H1 (cell line): ENCODE measurements around the gene TOMM40L. TPM values are rescaled to one million over a fixed set of nuclear protein-coding genes. Genes with fewer than 3 reads are reported as not detected.

ENCODE experiments used
- BCL11A ChIP-seq, 2 experiments: IDR thresholded peaks; one replicate each; pipeline ENCODE4 v1.6.1; 2011; ENCODE audit warnings: low read depth in 2 of 2, low read length in 2 of 2, mild to moderate bottlenecking in 2 of 2
- CBX8 ChIP-seq: fragments of 300-800, 300-1000 bp; sonication (generic); IDR thresholded peaks from 2 replicates; pipeline ENCODE4 v1.7.1; 2016; ENCODE audit warnings: low read depth, low read length, borderline replicate concordance
- CTBP2 ChIP-seq: IDR thresholded peaks from 2 replicates; pipeline ENCODE4 v1.7.0; 2011; ENCODE audit warnings: borderline replicate concordance, mild to moderate bottlenecking, moderate library complexity, mixed read lengths, low read length; ENCODE audit not compliant: insufficient read depth, insufficient read length
- CTCF ChIP-seq, 3 experiments: IDR thresholded peaks; 1 replicate in 2 of 3; 2 replicates in 1 of 3; pipeline versions ENCODE4 v1.5.1 to v1.6.1; 2011; ENCODE audit warnings: low read length in 3 of 3, mild to moderate bottlenecking in 3 of 3, inconsistent platforms in 2 of 3, low read depth in 1 of 3, moderate library complexity in 1 of 3; ENCODE audit not compliant: insufficient read depth in 1 of 3; ENCODE audit errors: control extremely low read depth in 1 of 3
- E2F6 ChIP-seq: IDR thresholded peaks from 2 replicates; pipeline ENCODE4 v1.6.1; 2012; ENCODE audit warnings: inconsistent platforms
- JUN ChIP-seq: IDR thresholded peaks from 2 replicates; pipeline ENCODE4 v1.6.1; 2011; ENCODE audit warnings: low read depth, mild to moderate bottlenecking, improper control_type of control experiment, low read length
- JUND ChIP-seq: IDR thresholded peaks from 2 replicates; pipeline ENCODE4 v1.6.1; 2011; ENCODE audit warnings: mild to moderate bottlenecking, improper control_type of control experiment, low read length
- MAFK ChIP-seq: IDR thresholded peaks from 2 replicates; pipeline ENCODE4 v1.6.1; 2012; ENCODE audit warnings: low read depth, mild to moderate bottlenecking, improper control_type of control experiment, low read length
- MAX ChIP-seq: IDR thresholded peaks from 2 replicates; pipeline ENCODE4 v1.6.1; 2012; ENCODE audit warnings: inconsistent platforms
- NRF1 ChIP-seq: IDR thresholded peaks from 2 replicates; pipeline ENCODE4 v1.6.1; 2011; ENCODE audit warnings: mild to moderate bottlenecking, low read depth, low read length, improper control_type of control experiment
- POLR2A ChIP-seq, 2 experiments: IDR thresholded peaks; 1 replicate in 1 of 2; 2 replicates in 1 of 2; pipeline ENCODE4 v1.6.1; 2011; ENCODE audit warnings: low read depth in 2 of 2, low read length in 2 of 2, mild to moderate bottlenecking in 2 of 2; ENCODE audit errors: control extremely low read depth in 1 of 2
- POLR2AphosphoS5 ChIP-seq: IDR thresholded peaks from 2 replicates; pipeline ENCODE4 v1.6.1; 2011; ENCODE audit warnings: low read depth, low read length
- POU5F1 ChIP-seq: IDR thresholded peaks from 2 replicates; pipeline ENCODE4 v1.6.1; 2011; ENCODE audit warnings: low read depth, mild to moderate bottlenecking, low read length, moderate library complexity
- RAD21 ChIP-seq, 2 experiments: IDR thresholded peaks in 1 of 2; conservative IDR thresholded peaks in 1 of 2; 2 replicates each; pipeline ENCODE4 v1.6.1; 2011; ENCODE audit warnings: low read depth in 2 of 2, low read length in 2 of 2, improper control_type of control experiment in 1 of 2, inconsistent platforms in 1 of 2, mild to moderate bottlenecking in 1 of 2, moderate library complexity in 1 of 2
- SAP30 ChIP-seq: fragments of 300-600 bp; sonication (generic); IDR thresholded peaks from 2 replicates; pipeline ENCODE4 v1.7.1; 2012; ENCODE audit warnings: low read length, moderate library complexity, mild to moderate bottlenecking, inconsistent platforms; ENCODE audit not compliant: insufficient read depth, insufficient replicate concordance
- SIRT6 ChIP-seq: IDR thresholded peaks from one replicate; pipeline ENCODE4 v1.7.1; 2012; ENCODE audit warnings: low read length, inconsistent platforms
- SIX5 ChIP-seq: IDR thresholded peaks from 2 replicates; pipeline ENCODE4 v1.6.1; 2011; ENCODE audit warnings: mild to moderate bottlenecking, low read depth, low read length
- SP1 ChIP-seq: IDR thresholded peaks from 2 replicates; pipeline ENCODE4 v1.6.1; 2011; ENCODE audit warnings: low read depth, low read length
- TAF7 ChIP-seq: optimal IDR thresholded peaks from 2 replicates; pipeline ENCODE3; 2011; ENCODE audit warnings: low read depth, mild to moderate bottlenecking, inconsistent platforms, low read length, moderate library complexity, borderline replicate concordance
- TBP ChIP-seq: IDR thresholded peaks from 2 replicates; pipeline ENCODE4 v1.6.1; 2011; ENCODE audit warnings: low read depth, low read length, improper control_type of control experiment
- polyA plus RNA-seq, 7 experiments: library from polyadenylated mRNA; depleted of rRNA in 3 of 7; stranded (reverse) in 5 of 7; unstranded in 2 of 7; fragments of >200 nt in 5 of 7; fragments of 200-250 nt in 2 of 7; gene quantifications; 1 replicate in 5 of 7; 2 replicates in 1 of 7; 4 replicates in 1 of 7; pipeline versions ENCODE4 v1.2.1 to v1.2.3, GENCODE V29; 2011 to 2013; ENCODE audit warnings: missing spikeins in 2 of 7, mixed read lengths in 2 of 7
- total RNA-seq: library from RNA; stranded (reverse); fragmentation: NEBNext Ultra II Directional; extraction: Animal tissue kit (Norgen Biotek cat#: 25700); gene quantifications from 2 replicates; pipeline ENCODE4 v1.2.1, GENCODE V29; 2021

Gene TOMM40L
- total and polyA plus RNA-seq, 2 of the 8 experiments (the other 6 are each of a cell fraction or from before 2014, with no cell fraction given) = 11.4 to 15.0 TPM

GRCh38 chr1:161177112-161177935 lies 48.5 kb upstream of the TOMM40L start, which contains the start of gene B4GALT3 (continued):
- TF ChIP-seq SIX5 (no peak), MAX (peak; percentile 90), TBP (peak; percentile 73; the same call in 1 of the 2 replicates), BCL11A (IDR thresholded peaks at IDR 0.05; ENCODE audit: low read depth in 2 of 2, low read length in 2 of 2) (no peak), RAD21 (IDR thresholded peaks at IDR 0.05 in 1 of 2, conservative IDR thresholded peaks at IDR 0.05 in 1 of 2; ENCODE audit: low read depth in 2 of 2, low read length in 2 of 2) (peak in 1 of 2 experiments; percentile 23; a peak in 2 of 4 replicates), POU5F1 (no peak), JUND (0 out of 2 replicates have a peak, but pooled peaks have one; percentile 31), E2F6 (peak; percentile 73), NRF1 (no peak), CBX8 (no peak), SAP30 (no peak), CTCF (IDR thresholded peaks at IDR 0.05; ENCODE audit: control extremely low read depth in 1 of 3, insufficient read depth in 1 of 3, low read depth in 1 of 3, low read length in 3 of 3) (peak; percentile 32 to 40 (median 38); a peak in 3 of 4 replicates), MAFK (no peak), CTBP2 (no peak), POLR2AphosphoS5 (peak; percentile 93), SIRT6 (no peak), JUN (no peak), TAF7 (no peak), SP1 (peak; percentile 29; the same call in 1 of the 2 replicates), POLR2A (IDR thresholded peaks at IDR 0.05; ENCODE audit: control extremely low read depth in 1 of 2, low read depth in 2 of 2, low read length in 2 of 2) (peak; percentile 89 to 97)
